ENCODE results near the gene CAMK2N1. TPM values are rescaled to one million over a fixed set of nuclear protein-coding genes. Genes with fewer than 3 reads are reported as not detected.

The CAMK2N1 gene
- polyA plus RNA-seq, 6 donors from 2014 or later = not detected

- ATAC-seq (ENCODE audit: low read depth in 2 of 2) (no peak), DNase-seq (no peak)
- Mint-ChIP-seq H3K27ac (no peak overlapping the region), H3K36me3 (no peaks in the 10 kb centered on the region), H3K27me3 (peaks cover 14 to 28% (median 15%) of the 10 kb centered on the region in 3 donors), H3K4me3 (no peak overlapping the region), H3K9me3 (peaks cover 0 to 3% (median 0%) of the 10 kb centered on the region in 7 donors), H3K4me1 (peaks cover 0 to 6% (median 0%) of the 10 kb centered on the region in 3 donors)
These were observed 42.1 kb downstream of the CAMK2N1 start for GRCh38 chr1:20443703-20444586.

- no peaks in the 10 kb centered on the region for H3K36me3 Mint-ChIP-seq
- ATAC-seq (ENCODE audit: low read depth in 2 of 2) = no peak
- H3K9me3 Mint-ChIP-seq = peaks cover 0 to 3% (median 0%) of the 10 kb centered on the region in 7 donors
- H3K27me3 Mint-ChIP-seq = peaks cover 14 to 30% (median 19%) of the 10 kb centered on the region in 3 donors
- no peak for DNase-seq
- H3K27ac Mint-ChIP-seq = no peak overlapping the region
- H3K4me3 Mint-ChIP-seq = no peak overlapping the region
- peaks cover 0 to 6% (median 0%) of the 10 kb centered on the region in 3 donors for H3K4me1 Mint-ChIP-seq
These were observed 42.9 kb downstream of the CAMK2N1 start for GRCh38 chr1:20442920-20443625.

- Mint-ChIP-seq H3K4me1 (peaks cover 0 to 6% (median 0%) of the 10 kb centered on the region in 3 donors), H3K4me3 (no peak overlapping the region), H3K9me3 (peaks cover 0 to 2% (median 0%) of the 10 kb centered on the region in 7 donors), H3K27me3 (peaks cover 18 to 32% (median 24%) of the 10 kb centered on the region in 3 donors), H3K36me3 (no peaks in the 10 kb centered on the region), H3K27ac (peak overlapping the region in 2 of 6 donors; percentile 16 to 61)
- ATAC-seq (ENCODE audit: low read depth in 2 of 2) (peak; percentile 35 to 43), DNase-seq (peak; percentile 24)
These were observed 45.2 kb downstream of the CAMK2N1 start for GRCh38 chr1:20440785-20441200.

GRCh38 chr1:20439282-20439681, 46.7 kb downstream of the CAMK2N1 start:
- ATAC-seq (ENCODE audit: low read depth in 2 of 2) (no peak), DNase-seq (no peak)
- H3K4me3 Mint-ChIP-seq = no peak overlapping the region
- H3K27ac Mint-ChIP-seq = no peak overlapping the region
- peaks cover 22 to 48% (median 40%) of the 10 kb centered on the region in 3 donors for H3K27me3 Mint-ChIP-seq
- H3K4me1 Mint-ChIP-seq = peaks cover 0 to 6% (median 0%) of the 10 kb centered on the region in 3 donors
- no peaks in the 10 kb centered on the region for H3K36me3 Mint-ChIP-seq
- peaks cover 0 to 4% (median 0%) of the 10 kb centered on the region in 7 donors for H3K9me3 Mint-ChIP-seq

GRCh38 chr1:20437640-20438039, 48.4 kb downstream of the CAMK2N1 start:
- ATAC-seq (ENCODE audit: low read depth in 2 of 2) (no peak), DNase-seq (no peak)
- peaks cover 25 to 57% (median 50%) of the 10 kb centered on the region in 3 donors for H3K27me3 Mint-ChIP-seq
- peaks cover 0 to 6% (median 0%) of the 10 kb centered on the region in 3 donors for H3K4me1 Mint-ChIP-seq
- H3K27ac Mint-ChIP-seq = no peak overlapping the region
- H3K9me3 Mint-ChIP-seq = peaks cover 0 to 7% (median 0%) of the 10 kb centered on the region in 7 donors
- H3K4me3 Mint-ChIP-seq = no peak overlapping the region
- H3K36me3 Mint-ChIP-seq = no peaks in the 10 kb centered on the region

- ATAC-seq (ENCODE audit: low read depth in 2 of 2) = no peak
- peaks cover 37 to 85% (median 81%) of the 10 kb centered on the region in 3 donors for H3K27me3 Mint-ChIP-seq
These were observed 53.1 kb downstream of the CAMK2N1 start for GRCh38 chr1:20432891-20433290.

More at GRCh38 chr1:20432891-20433290, 53.1 kb downstream of the CAMK2N1 start:
- Mint-ChIP-seq H3K36me3 (no peaks in the 10 kb centered on the region), H3K9me3 (peaks cover 0 to 5% (median 0%) of the 10 kb centered on the region in 7 donors), H3K4me1 (no peaks in the 10 kb centered on the region), H3K4me3 (no peak overlapping the region), H3K27ac (no peak overlapping the region)
- DNase-seq = no peak

Other genes with a start within 250 kb of the CAMK2N1 start
- gene VWA5B1, start 195.3 kb downstream of the CAMK2N1 start, polyA plus RNA-seq (ENCODE audit: low read depth in 6 of 6) = not detected
- gene MUL1, start 21.9 kb upstream of the CAMK2N1 start, polyA plus RNA-seq (ENCODE audit: low read depth in 6 of 6) = 10 to 100 TPM; 28.5 to 85.5 (median 37.5) TPM
- gene FAM43B, start 66.4 kb upstream of the CAMK2N1 start, polyA plus RNA-seq (ENCODE audit: low read depth in 6 of 6) = not detected
- 1 to 10 TPM in 1 of 6 donors, under 1 TPM in 3, not detected in 2; 0.30 to 3.2 (median 0.59) TPM for gene CDA, start 102.9 kb upstream of the CAMK2N1 start, polyA plus RNA-seq (ENCODE audit: low read depth in 6 of 6)
- 10 to 100 TPM in 5 of 6 donors, 1 to 10 TPM in 1; 9.1 to 21.0 (median 16.2) TPM for gene PINK1, start 147.2 kb upstream of the CAMK2N1 start, polyA plus RNA-seq (ENCODE audit: low read depth in 6 of 6)
- gene DDOST, start 175.2 kb upstream of the CAMK2N1 start, polyA plus RNA-seq (ENCODE audit: low read depth in 6 of 6) = 100 to 1,000 TPM; 190 to 325 (median 211) TPM
- gene KIF17, start 231.8 kb upstream of the CAMK2N1 start, polyA plus RNA-seq (ENCODE audit: low read depth in 6 of 6) = not detected
- not detected for gene SH2D5, start 246.5 kb upstream of the CAMK2N1 start, polyA plus RNA-seq (ENCODE audit: low read depth in 6 of 6)